Mammary epithelial cell (primary cell): ENCODE results near the gene CAMTA1.

ENCODE experiments used
- CTCF ChIP-seq, 2 donors: IDR thresholded peaks in 1 of 2; conservative IDR thresholded peaks in 1 of 2; 2 replicates each; pipeline ENCODE4 v1.5.1; 2011 to 2012; ENCODE audit warnings: inconsistent platforms in 2 of 2, low read length in 2 of 2, mild to moderate bottlenecking in 2 of 2, control low read depth in 1 of 2, low read depth in 1 of 2; ENCODE audit not compliant: insufficient read depth in 1 of 2; ENCODE audit errors: extremely low read depth in 1 of 2
- EZH2 ChIP-seq: IDR thresholded peaks from 2 replicates; pipeline ENCODE4 v1.6.1; 2012; ENCODE audit warnings: low read length, inconsistent platforms, borderline replicate concordance

GRCh38 chr1:7693662-7694061, 908.4 kb downstream of the CAMTA1 start:
- no peak for TF ChIP-seq CTCF (conservative IDR thresholded peaks at IDR 0.05 in 1 of 2, IDR thresholded peaks at IDR 0.05 in 1 of 2; ENCODE audit: extremely low read depth in 1 of 2, insufficient read depth in 1 of 2, low read depth in 1 of 2, low read length in 2 of 2)
- TF ChIP-seq EZH2 = no peak
